Activated CD4-positive, alpha-beta T cell treated with anti-CD3 and anti-CD28 coated beads for 36 hours (primary cell): ENCODE measurements around the gene LRRC14B. TPM values are rescaled to one million over a fixed set of nuclear protein-coding genes. Genes with fewer than 3 reads are reported as not detected.

Source experiments
- ATAC-seq: fragments of 200-7000 bp; cut with Tn5 transposase; one replicate; pipeline ENCODE4 v1.10.0; 2021; ENCODE audit warnings: mild to moderate bottlenecking, moderate library complexity
- CTCF ChIA-PET: fragments of 350-600 bp; sonication (Branson Sonifier 250); formaldehyde crosslinking; loops from one replicate; lab custom pipeline; 2021; ENCODE audit warnings: antibody characterized with exemption; lab: Charles Lee
- POLR2A ChIA-PET: fragments of 350-600 bp; sonication (Branson Sonifier 250); formaldehyde crosslinking; loops from one replicate; lab custom pipeline; 2021; ENCODE audit warnings: antibody characterized with exemption, inconsistent platforms; lab: Charles Lee
- DNase-seq: peaks from one replicate; pipeline ENCODE4 v3.0.0-alpha.2; 2020
- H3K27ac Mint-ChIP-seq: one replicate; pipeline ENCODE4 v1.8.0; 2021; ENCODE audit warnings: mixed read lengths
- H3K27me3 Mint-ChIP-seq: one replicate; pipeline ENCODE4 v1.8.0; 2021; ENCODE audit warnings: mixed read lengths
- H3K36me3 Mint-ChIP-seq: one replicate; pipeline ENCODE4 v1.8.0; 2021; ENCODE audit warnings: low read depth, mixed read lengths
- H3K4me1 Mint-ChIP-seq: one replicate; pipeline ENCODE4 v1.8.0; 2021; ENCODE audit warnings: mixed read lengths
- H3K4me3 Mint-ChIP-seq: one replicate; pipeline ENCODE4 v1.8.0; 2021; ENCODE audit warnings: mild to moderate bottlenecking, moderate library complexity, mixed read lengths
- H3K9me3 Mint-ChIP-seq: one replicate; pipeline ENCODE4 v1.8.0; 2021; ENCODE audit warnings: low read depth, mixed read lengths
- intact Hi-C, 2 experiments: fragments of 100-400 bp; cut with DNase I in 1 of 2; cut with micrococcal nuclease in 1 of 2; formaldehyde crosslinking; loops; one replicate each; pipeline versions ENCODE4 v1.14.2 to v1.15.1; 2022 to 2024; cut with DNase I, micrococcal nuclease
- total RNA-seq, 2 experiments: library from RNA; stranded (reverse); gene quantifications; one replicate each; pipeline ENCODE4 v1.2.3, GENCODE V29; 2021

Gene LRRC14B
- total RNA-seq, 2 experiments from 2014 or later: 0.11 TPM; not detected in 1

GRCh38 chr5:170971-171800 is 20.1 kb upstream of the LRRC14B start:
- POLR2A ChIA-PET: no interaction called here

GRCh38 chr5:171801-172331 is 19.4 kb upstream of the LRRC14B start:
- H3K9me3 Mint-ChIP-seq: no peaks in the 10 kb centered on the region
- POLR2A ChIA-PET: no interaction called here
- no peaks in the 10 kb centered on the region for H3K36me3 Mint-ChIP-seq
- DNase-seq (no peak), ATAC-seq (no peak)
- H3K27me3 Mint-ChIP-seq: peaks cover 2% of the 10 kb centered on the region
- H3K4me1 Mint-ChIP-seq: no peaks in the 10 kb centered on the region
- intact Hi-C loops: no loop called here
- no peak overlapping the region for H3K4me3 Mint-ChIP-seq
- CTCF ChIA-PET: interaction anchor here (0.7 kb wide), 1 partner anchor 109 kb away, joined by 3 read pairs; no protein-coding TSS in a partner anchor
- H3K27ac Mint-ChIP-seq: no peak overlapping the region

More at GRCh38 chr5:170971-171800, 20.1 kb upstream of the LRRC14B start:
- Mint-ChIP-seq H3K36me3 (no peaks in the 10 kb centered on the region), H3K27ac (no peak overlapping the region), H3K9me3 (no peaks in the 10 kb centered on the region), H3K4me1 (no peaks in the 10 kb centered on the region), H3K27me3 (peaks cover 2% of the 10 kb centered on the region), H3K4me3 (no peak overlapping the region)
- CTCF ChIA-PET: interaction anchor here (1.1 kb wide), 1 partner anchor 19 kb away, joined by 5 read pairs; no protein-coding TSS in a partner anchor
- no peak for ATAC-seq
- no peak for DNase-seq
- intact Hi-C loops: no loop called here

GRCh38 chr5:172421-172820 is 18.9 kb upstream of the LRRC14B start:
- ATAC-seq: no peak
- ChIA-PET POLR2A (no interaction called here), CTCF (interaction anchor here (0.7 kb wide), 1 partner anchor 108 kb away, joined by 3 read pairs; no protein-coding TSS in a partner anchor)
- no peaks in the 10 kb centered on the region for H3K36me3 Mint-ChIP-seq
- intact Hi-C loops: no loop called here
- H3K4me1 Mint-ChIP-seq: no peaks in the 10 kb centered on the region
- peaks cover 2% of the 10 kb centered on the region for H3K27me3 Mint-ChIP-seq
- no peak for DNase-seq
- no peaks in the 10 kb centered on the region for H3K9me3 Mint-ChIP-seq
- no peak overlapping the region for H3K27ac Mint-ChIP-seq
- H3K4me3 Mint-ChIP-seq: no peak overlapping the region

GRCh38 chr5:172841-173251 is 18.4 kb upstream of the LRRC14B start:
- no peak overlapping the region for H3K27ac Mint-ChIP-seq
- H3K27me3 Mint-ChIP-seq: peaks cover 2% of the 10 kb centered on the region
- CTCF ChIA-PET: interaction anchor here (0.7 kb wide), 1 partner anchor 108 kb away, joined by 3 read pairs; no protein-coding TSS in a partner anchor
- H3K9me3 Mint-ChIP-seq: no peaks in the 10 kb centered on the region
- DNase-seq: no peak
- no peak overlapping the region for H3K4me3 Mint-ChIP-seq
- POLR2A ChIA-PET: no interaction called here
- H3K36me3 Mint-ChIP-seq: no peaks in the 10 kb centered on the region
- H3K4me1 Mint-ChIP-seq: no peaks in the 10 kb centered on the region
- intact Hi-C loops: no loop called here
- ATAC-seq: no peak

- no peaks in the 10 kb centered on the region for H3K9me3 Mint-ChIP-seq
- POLR2A ChIA-PET: no interaction called here
- no peak overlapping the region for H3K27ac Mint-ChIP-seq
- no peaks in the 10 kb centered on the region for H3K4me1 Mint-ChIP-seq
- H3K4me3 Mint-ChIP-seq: no peak overlapping the region
- H3K36me3 Mint-ChIP-seq: no peaks in the 10 kb centered on the region
- ATAC-seq (no peak), DNase-seq (no peak)
- CTCF ChIA-PET: no interaction called here
- peaks cover 2% of the 10 kb centered on the region for H3K27me3 Mint-ChIP-seq
- intact Hi-C loops: no loop called here
Measured at GRCh38 chr5:173392-174290, 17.7 kb upstream of the LRRC14B start.

GRCh38 chr5:174291-174600 is 17.0 kb upstream of the LRRC14B start:
- no peak for ATAC-seq
- H3K4me3 Mint-ChIP-seq: no peak overlapping the region
- H3K4me1 Mint-ChIP-seq: no peaks in the 10 kb centered on the region
- ChIA-PET POLR2A (no interaction called here), CTCF (no interaction called here)
- H3K27ac Mint-ChIP-seq: no peak overlapping the region
- DNase-seq: no peak
- peaks cover 4% of the 10 kb centered on the region for H3K27me3 Mint-ChIP-seq
- no peaks in the 10 kb centered on the region for H3K36me3 Mint-ChIP-seq
- intact Hi-C loops: no loop called here
- no peaks in the 10 kb centered on the region for H3K9me3 Mint-ChIP-seq

GRCh38 chr5:174876-175465 is 16.3 kb upstream of the LRRC14B start:
- DNase-seq (no peak), ATAC-seq (no peak)
- CTCF ChIA-PET: no interaction called here
- POLR2A ChIA-PET: no interaction called here
- H3K4me1 Mint-ChIP-seq: no peaks in the 10 kb centered on the region
- peaks cover 4% of the 10 kb centered on the region for H3K27me3 Mint-ChIP-seq
- no peaks in the 10 kb centered on the region for H3K36me3 Mint-ChIP-seq
- intact Hi-C loops: no loop called here
- no peak overlapping the region for H3K4me3 Mint-ChIP-seq
- no peaks in the 10 kb centered on the region for H3K9me3 Mint-ChIP-seq
- H3K27ac Mint-ChIP-seq: no peak overlapping the region

GRCh38 chr5:176296-176823 is 14.9 kb upstream of the LRRC14B start:
- ChIA-PET POLR2A (no interaction called here), CTCF (interaction anchor here (1.1 kb wide), 1 partner anchor 12 kb away, joined by 5 read pairs; no protein-coding TSS in a partner anchor)
- H3K4me3 Mint-ChIP-seq: no peak overlapping the region
- no peak overlapping the region for H3K27ac Mint-ChIP-seq
- no peaks in the 10 kb centered on the region for H3K4me1 Mint-ChIP-seq
- ATAC-seq: no peak
- no peaks in the 10 kb centered on the region for H3K9me3 Mint-ChIP-seq
- H3K36me3 Mint-ChIP-seq: no peaks in the 10 kb centered on the region
- DNase-seq: no peak
- peaks cover 4% of the 10 kb centered on the region for H3K27me3 Mint-ChIP-seq
- intact Hi-C loops: no loop called here

- peaks cover 2% of the 10 kb centered on the region for H3K27me3 Mint-ChIP-seq
- no peaks in the 10 kb centered on the region for H3K36me3 Mint-ChIP-seq
- no peak for DNase-seq
- no peak for ATAC-seq
- ChIA-PET CTCF (no interaction called here), POLR2A (no interaction called here)
- intact Hi-C loops: no loop called here
- no peaks in the 10 kb centered on the region for H3K9me3 Mint-ChIP-seq
- no peak overlapping the region for H3K4me3 Mint-ChIP-seq
- no peaks in the 10 kb centered on the region for H3K4me1 Mint-ChIP-seq
- no peak overlapping the region for H3K27ac Mint-ChIP-seq
Measured at GRCh38 chr5:178110-178509, 13.2 kb upstream of the LRRC14B start.

GRCh38 chr5:179401-179800 is 11.9 kb upstream of the LRRC14B start:
- intact Hi-C loops: no loop called here
- peaks cover 2% of the 10 kb centered on the region for H3K27me3 Mint-ChIP-seq
- no peaks in the 10 kb centered on the region for H3K9me3 Mint-ChIP-seq
- no peak overlapping the region for H3K4me3 Mint-ChIP-seq
- H3K36me3 Mint-ChIP-seq: no peaks in the 10 kb centered on the region
- no peak for DNase-seq
- H3K27ac Mint-ChIP-seq: no peak overlapping the region
- POLR2A ChIA-PET: no interaction called here
- no peak for ATAC-seq
- CTCF ChIA-PET: interaction anchor here (2.1 kb wide), 1 partner anchor 9 kb away, joined by 7 read pairs; no protein-coding TSS in a partner anchor
- H3K4me1 Mint-ChIP-seq: no peaks in the 10 kb centered on the region
